PFSK-1 (cell line): ENCODE results near the gene PSMA5. TPM values are rescaled to one million over a fixed set of nuclear protein-coding genes. Genes with fewer than 3 reads are reported as not detected.
A peak's percentile ranks its signal among the peaks of the same experiment; 100 is the strongest.

Experiments used
- FOXP2 ChIP-seq: optimal IDR thresholded peaks from 2 replicates; pipeline ENCODE3; 2011; ENCODE audit warnings: borderline replicate concordance, control low read depth, inconsistent platforms; ENCODE audit not compliant: insufficient read depth; ENCODE audit errors: extremely low read length, extremely low read depth
- POLR2AphosphoS5 ChIP-seq: IDR thresholded peaks from 2 replicates; pipeline ENCODE4 v1.6.1; 2012; ENCODE audit warnings: low read depth, mild to moderate bottlenecking, control low read depth, low read length, moderate library complexity
- REST ChIP-seq, 2 experiments: IDR thresholded peaks; 2 replicates each; pipeline versions ENCODE4 v1.6.1 to v1.8.0; 2011 to 2012; ENCODE audit warnings: low read depth in 2 of 2, low read length in 2 of 2, control low read depth in 1 of 2, inconsistent platforms in 1 of 2, mild to moderate bottlenecking in 1 of 2, moderate library complexity in 1 of 2; ENCODE audit not compliant: insufficient read depth in 1 of 2
- SIN3A ChIP-seq: IDR thresholded peaks from 2 replicates; pipeline ENCODE4 v1.6.1; 2012; ENCODE audit warnings: mild to moderate bottlenecking, low read length, moderate library complexity, borderline replicate concordance; ENCODE audit not compliant: insufficient read depth
- TAF1 ChIP-seq: IDR thresholded peaks from 2 replicates; pipeline ENCODE4 v1.6.1; 2012; ENCODE audit warnings: low read length, control low read depth, borderline replicate concordance; ENCODE audit not compliant: insufficient read depth
- polyA plus RNA-seq: library from polyadenylated mRNA; unstranded; fragments of >200 nt; gene quantifications from one replicate; pipeline ENCODE4 v1.2.1, GENCODE V29; 2012; ENCODE audit warnings: low read depth, missing spikeins; ENCODE audit not compliant: insufficient read length

The PSMA5 gene
- 141 TPM for polyA plus RNA-seq

GRCh38 chr1:109426281-109427170 lies at the start of gene PSMA5:
TSS of gene PSMA5 (minus strand) at chr1:109426448. CDS start at chr1:109426330, 118 bp downstream.
- TF ChIP-seq TAF1 (peak; percentile 74; the same call in 1 of the 2 replicates), REST (IDR thresholded peaks at IDR 0.05; ENCODE audit: insufficient read depth in 1 of 2, low read depth in 2 of 2, low read length in 2 of 2) (no peak; a peak in 1 of 4 replicates), FOXP2 (no peak), POLR2AphosphoS5 (peak; percentile 91), SIN3A (no peak; the same call in 1 of the 2 replicates)

GRCh38 chr1:109475261-109475660 lies 49.0 kb upstream of the PSMA5 start:
- TF ChIP-seq FOXP2 (no peak), SIN3A (no peak), REST (IDR thresholded peaks at IDR 0.05; ENCODE audit: insufficient read depth in 1 of 2, low read depth in 2 of 2, low read length in 2 of 2) (no peak), POLR2AphosphoS5 (no peak), TAF1 (no peak)

- no peak for TF ChIP-seq SIN3A
- TF ChIP-seq REST (IDR thresholded peaks at IDR 0.05; ENCODE audit: insufficient read depth in 1 of 2, low read depth in 2 of 2, low read length in 2 of 2), result no peak
- no peak for TF ChIP-seq FOXP2
- TF ChIP-seq POLR2AphosphoS5, result no peak
These were observed 48.4 kb upstream of the PSMA5 start for GRCh38 chr1:109474697-109475096.

GRCh38 chr1:109472779-109473178 lies 46.5 kb upstream of the PSMA5 start:
- TF ChIP-seq SIN3A (no peak), FOXP2 (no peak), REST (IDR thresholded peaks at IDR 0.05; ENCODE audit: insufficient read depth in 1 of 2, low read depth in 2 of 2, low read length in 2 of 2) (no peak), TAF1 (no peak), POLR2AphosphoS5 (no peak)
